Epithelial cell of esophagus (primary cell): ENCODE results near the gene INTS13.

Source experiments
- DNase-seq: peaks from one replicate; pipeline ENCODE4 v3.0.0; 2010; ENCODE audit warnings: low read depth
- H3K4me3 ChIP-seq: 2 replicates; pipeline ENCODE4 v1.5.1; 2011; ENCODE audit warnings: mild to moderate bottlenecking, low read length, control low read depth
- CTCF ChIP-seq: IDR thresholded peaks from 2 replicates; pipeline ENCODE4 v1.5.1; 2011; ENCODE audit warnings: low read depth, mild to moderate bottlenecking, low read length, control low read depth, inconsistent platforms; ENCODE audit not compliant: insufficient read depth; ENCODE audit errors: missing control alignments

The INTS13 gene

DNA sequence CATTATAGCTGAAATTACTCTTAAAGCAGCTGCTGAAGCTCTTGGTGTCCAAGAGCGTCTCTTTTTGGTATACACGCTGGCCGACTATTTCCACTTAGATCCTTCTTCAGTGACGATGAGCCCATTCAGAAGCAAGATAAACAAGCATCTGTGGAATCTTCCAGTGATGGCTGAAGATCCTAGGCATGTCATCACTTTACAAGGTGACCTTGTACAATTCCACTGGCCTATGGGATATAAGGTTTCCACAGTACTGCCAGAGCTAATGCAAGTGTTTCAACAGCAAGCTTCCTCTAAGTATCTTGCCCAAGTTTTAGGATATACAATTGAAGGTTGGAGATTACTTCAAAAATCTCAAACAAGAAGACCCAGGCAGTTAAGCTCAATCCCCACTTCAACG lies 47.0 kb downstream of the INTS13 start:
- H3K4me3 ChIP-seq = no peak overlapping the region
- DNase-seq = no peak
- no peak for TF ChIP-seq CTCF

DNA sequence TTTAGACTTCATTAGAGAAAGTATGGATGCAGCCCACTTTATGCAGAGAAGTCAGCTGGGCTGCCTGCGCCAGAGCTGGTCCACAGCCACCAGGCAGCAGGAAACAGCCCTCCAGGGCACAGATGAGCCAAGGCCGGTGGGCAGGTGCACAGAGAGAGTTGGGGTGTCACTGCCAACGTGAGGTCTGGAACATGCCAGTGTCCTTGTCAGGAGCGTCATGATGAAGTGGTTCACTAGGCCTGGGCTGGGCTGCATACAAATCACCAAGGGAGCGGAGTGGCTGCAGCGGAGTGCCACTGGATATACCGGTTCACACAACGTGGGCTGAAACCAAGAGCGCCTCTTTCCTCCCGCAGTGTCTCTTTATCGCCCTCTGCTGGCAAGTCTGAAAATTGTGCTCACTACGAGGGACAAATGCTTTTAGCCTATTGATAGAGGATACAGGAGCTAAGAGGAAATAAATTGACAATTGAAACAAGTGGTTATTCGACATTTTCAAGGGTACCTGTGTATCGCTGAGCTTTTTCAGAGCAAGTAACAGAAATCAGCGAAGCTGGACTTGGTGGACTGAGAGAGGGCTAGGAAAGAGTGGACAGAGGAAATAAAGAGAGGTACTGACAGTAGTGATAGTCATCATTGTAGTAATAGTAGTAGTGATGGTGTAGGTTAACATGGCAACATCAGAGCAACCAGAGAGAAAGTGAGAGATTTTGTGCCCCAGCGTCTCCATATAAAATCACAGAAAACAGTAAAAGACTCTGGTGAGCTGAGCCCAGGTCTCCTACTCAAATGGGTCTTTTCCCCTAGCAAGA lies 52.8 kb downstream of the INTS13 start:
- H3K4me3 ChIP-seq = no peak overlapping the region
- TF ChIP-seq CTCF = peak; percentile 98

DNA sequence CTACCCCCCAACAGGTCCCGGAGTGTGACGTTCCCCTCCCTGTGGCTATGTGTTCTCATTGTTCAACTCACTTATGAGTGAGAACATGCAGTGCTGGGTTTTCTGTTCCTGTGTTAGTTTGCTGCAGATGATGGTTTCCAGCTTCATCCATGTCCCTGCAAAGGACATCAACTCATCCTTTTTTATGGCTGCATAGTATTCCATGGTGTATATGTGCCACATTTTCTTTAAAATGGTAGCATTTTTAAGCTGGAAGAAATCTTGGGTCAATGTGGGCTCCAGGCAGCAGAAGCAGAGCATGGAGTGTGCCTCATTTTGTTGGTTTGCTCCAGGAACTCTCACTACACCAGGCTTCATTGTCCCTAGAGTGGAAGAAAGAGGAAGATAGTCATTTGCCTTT lies 57.2 kb downstream of the INTS13 start:
- no peak for DNase-seq
- TF ChIP-seq CTCF = no peak
- H3K4me3 ChIP-seq = no peak overlapping the region

More for the DNA sequence above, 52.8 kb downstream of the INTS13 start:
- DNase-seq = peak; percentile 93

- TF ChIP-seq CTCF = no peak
- H3K4me3 ChIP-seq = no peak overlapping the region
- DNase-seq = no peak
Observed at GRCh38 chr12:26878661-26879119, 59.1 kb downstream of the INTS13 start.

DNA sequence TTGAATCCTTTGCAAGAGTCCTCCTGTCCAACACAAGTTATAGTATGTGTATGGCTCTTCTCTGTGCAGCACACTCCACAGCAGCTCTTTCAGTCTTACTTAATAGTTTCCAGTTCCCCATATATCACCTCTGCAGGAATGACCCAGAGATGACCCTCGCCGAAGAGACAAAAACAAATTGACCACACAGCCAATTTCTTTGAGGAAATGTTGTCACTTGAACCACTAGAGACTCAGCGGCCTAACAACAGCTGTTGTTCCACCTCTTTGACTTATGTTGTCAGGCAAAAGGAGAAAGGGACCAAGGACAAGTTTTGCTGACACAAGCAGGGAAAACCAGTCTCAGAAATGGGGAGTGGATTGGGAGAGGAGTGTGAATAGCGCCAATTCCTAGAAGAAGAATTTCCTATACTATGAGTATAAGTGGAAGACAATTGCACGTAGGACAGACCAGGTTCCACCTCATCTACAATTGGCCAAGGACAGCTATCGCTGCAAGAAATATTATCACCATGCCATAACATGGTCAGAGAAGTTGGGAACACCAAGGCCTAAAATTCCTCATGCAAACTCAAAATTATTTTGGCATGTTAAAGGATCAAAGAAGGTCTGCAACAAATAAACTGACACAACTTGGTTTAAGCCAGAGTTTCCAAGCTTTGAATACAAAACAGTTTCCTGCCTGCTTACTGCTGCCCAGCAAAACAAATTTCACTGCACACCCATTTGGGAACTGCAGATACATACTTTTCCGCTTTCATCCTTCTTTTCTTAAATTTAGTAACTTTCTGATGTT lies 63.1 kb downstream of the INTS13 start:
- DNase-seq = no peak
- no peak for TF ChIP-seq CTCF
- no peak overlapping the region for H3K4me3 ChIP-seq

GRCh38 chr12:26872625-26873024 lies 65.2 kb downstream of the INTS13 start:
- no peak overlapping the region for H3K4me3 ChIP-seq
- TF ChIP-seq CTCF = no peak
- no peak for DNase-seq
